Osteoblast (primary cell): ENCODE results near the gene MRPL45. TPM values are rescaled to one million over a fixed set of nuclear protein-coding genes. Genes with fewer than 3 reads are reported as not detected.

Experiments
- DNase-seq: peaks from one replicate; pipeline ENCODE4 v3.0.0; 2011; ENCODE audit warnings: low spot score, mixed read lengths; ENCODE audit not compliant: insufficient read length; ENCODE audit errors: missing footprints
- H2AFZ ChIP-seq: 2 replicates; pipeline ENCODE4 v1.6.0; 2011; ENCODE audit warnings: mild to moderate bottlenecking, low read length
- H3K27ac ChIP-seq: 2 replicates; pipeline ENCODE4 v1.5.1; 2011; ENCODE audit warnings: mild to moderate bottlenecking, low read depth, low read length, moderate library complexity
- H3K27me3 ChIP-seq: 2 replicates; pipeline ENCODE4 v1.6.0; 2012; ENCODE audit warnings: mild to moderate bottlenecking, control low read depth, inconsistent platforms, low read length, moderate library complexity; ENCODE audit not compliant: insufficient read depth
- H3K36me3 ChIP-seq: 2 replicates; pipeline ENCODE4 v1.5.1; 2011; ENCODE audit warnings: mild to moderate bottlenecking, low read length, control low read depth, moderate library complexity; ENCODE audit not compliant: insufficient read depth
- H3K4me1 ChIP-seq: 2 replicates; pipeline ENCODE4 v1.5.1; 2011; ENCODE audit warnings: mild to moderate bottlenecking, low read length, control low read depth, moderate library complexity; ENCODE audit not compliant: insufficient read depth
- H3K4me2 ChIP-seq: 2 replicates; pipeline ENCODE4 v1.6.0; 2011; ENCODE audit warnings: mild to moderate bottlenecking, low read length; ENCODE audit not compliant: insufficient read depth
- H3K4me3 ChIP-seq: fragments of 200-600 bp; sonication (generic); 3 replicates; pipeline ENCODE4 v1.5.1; 2012; ENCODE audit warnings: mild to moderate bottlenecking, low read length, inconsistent platforms; ENCODE audit not compliant: insufficient read depth
- H3K79me2 ChIP-seq: 2 replicates; pipeline ENCODE4 v1.6.0; 2012; ENCODE audit warnings: mild to moderate bottlenecking, low read length, control low read depth, inconsistent platforms; ENCODE audit not compliant: insufficient read depth
- H3K9me3 ChIP-seq: 2 replicates; pipeline ENCODE4 v1.5.1; 2011; ENCODE audit warnings: low read depth, low read length, control low read depth
- H4K20me1 ChIP-seq: 2 replicates; pipeline ENCODE4 v1.6.0; 2012; ENCODE audit warnings: mild to moderate bottlenecking, low read length, control low read depth; ENCODE audit not compliant: insufficient read depth
- total RNA-seq: library from RNA; depleted of rRNA; stranded (reverse); fragments of >200 nt; gene quantifications from 2 replicates; pipeline ENCODE4 v1.2.3, GENCODE V29; 2012
- TF ChIP-seq, protein P1 (sequence below): IDR thresholded peaks from 2 replicates; pipeline ENCODE4 v1.5.1; 2011; ENCODE audit warnings: mild to moderate bottlenecking, low read depth, low read length, moderate library complexity; ENCODE audit errors: extremely low read depth

Gene MRPL45
- total RNA-seq, 1 donor = 40.9 TPM

DNA sequence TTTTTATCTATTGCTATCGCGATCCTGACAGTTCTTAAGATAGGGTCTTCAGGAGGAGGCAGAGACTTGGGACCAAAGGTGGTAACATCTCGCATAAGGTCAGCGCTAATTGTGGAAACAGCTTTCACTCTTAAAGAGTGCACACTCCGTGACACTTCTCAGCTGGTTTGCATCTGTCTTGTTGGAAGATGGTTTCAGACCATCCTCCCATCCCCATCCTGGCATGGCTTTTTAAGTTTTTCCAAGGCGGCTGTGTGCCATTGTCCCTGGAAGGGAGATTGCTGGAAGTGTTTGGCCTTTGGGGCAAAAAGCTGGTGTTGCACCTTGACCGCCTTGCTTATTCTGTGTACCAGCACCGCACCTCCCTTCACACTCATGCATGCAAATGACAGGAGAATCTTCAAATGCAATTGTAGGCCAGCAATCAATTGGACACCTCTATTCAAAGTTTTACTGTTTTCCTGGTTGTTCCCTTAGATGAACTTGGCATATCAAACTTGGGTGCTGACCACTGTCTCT, 56.2 kb downstream of the MRPL45 start:
- Histone ChIP-seq H4K20me1 (peaks cover 28% of the 10 kb centered on the region), H3K79me2 (peaks cover 59% of the 10 kb centered on the region), H3K4me1 (peaks cover 20% of the 10 kb centered on the region), H3K27ac (peak overlapping the region; percentile 59), H3K4me2 (peak overlapping the region; percentile 82), H2AFZ (peak overlapping the region; percentile 0), H3K4me3 (peak overlapping the region; percentile 79), H3K36me3 (no peaks in the 10 kb centered on the region), H3K9me3 (no peaks in the 10 kb centered on the region), H3K27me3 (no peaks in the 10 kb centered on the region)
- no peak for DNase-seq
- TF ChIP-seq, protein P1, sequence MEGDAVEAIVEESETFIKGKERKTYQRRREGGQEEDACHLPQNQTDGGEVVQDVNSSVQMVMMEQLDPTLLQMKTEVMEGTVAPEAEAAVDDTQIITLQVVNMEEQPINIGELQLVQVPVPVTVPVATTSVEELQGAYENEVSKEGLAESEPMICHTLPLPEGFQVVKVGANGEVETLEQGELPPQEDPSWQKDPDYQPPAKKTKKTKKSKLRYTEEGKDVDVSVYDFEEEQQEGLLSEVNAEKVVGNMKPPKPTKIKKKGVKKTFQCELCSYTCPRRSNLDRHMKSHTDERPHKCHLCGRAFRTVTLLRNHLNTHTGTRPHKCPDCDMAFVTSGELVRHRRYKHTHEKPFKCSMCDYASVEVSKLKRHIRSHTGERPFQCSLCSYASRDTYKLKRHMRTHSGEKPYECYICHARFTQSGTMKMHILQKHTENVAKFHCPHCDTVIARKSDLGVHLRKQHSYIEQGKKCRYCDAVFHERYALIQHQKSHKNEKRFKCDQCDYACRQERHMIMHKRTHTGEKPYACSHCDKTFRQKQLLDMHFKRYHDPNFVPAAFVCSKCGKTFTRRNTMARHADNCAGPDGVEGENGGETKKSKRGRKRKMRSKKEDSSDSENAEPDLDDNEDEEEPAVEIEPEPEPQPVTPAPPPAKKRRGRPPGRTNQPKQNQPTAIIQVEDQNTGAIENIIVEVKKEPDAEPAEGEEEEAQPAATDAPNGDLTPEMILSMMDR = no peak

DNA sequence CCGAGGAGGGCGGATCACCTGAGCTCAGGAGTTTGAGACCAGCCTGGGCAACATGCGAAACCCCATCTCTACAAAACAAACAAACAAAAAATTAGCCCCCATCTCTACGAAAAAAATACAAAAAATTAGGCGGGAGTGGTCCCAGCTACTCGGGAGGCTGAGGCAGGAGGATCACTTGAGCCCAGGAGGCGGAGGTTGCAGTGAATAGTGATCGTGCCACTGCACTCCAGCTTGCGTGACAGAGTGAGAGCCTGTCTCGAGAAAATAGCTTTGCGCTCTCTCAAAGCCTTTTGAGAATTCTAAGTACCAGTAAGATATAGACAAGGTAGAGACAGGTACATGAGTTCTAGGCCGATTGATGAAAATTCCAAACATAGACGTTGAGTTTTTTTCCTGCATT, 56.7 kb downstream of the MRPL45 start:
- TF ChIP-seq, protein P1 = no peak
- peaks cover 20% of the 10 kb centered on the region for H3K4me1 ChIP-seq
- no peak for DNase-seq
- no peaks in the 10 kb centered on the region for H3K27me3 ChIP-seq
- H3K4me3 ChIP-seq = peak overlapping the region; percentile 79
- H4K20me1 ChIP-seq = peaks cover 29% of the 10 kb centered on the region
- no peaks in the 10 kb centered on the region for H3K36me3 ChIP-seq
- H3K79me2 ChIP-seq = peaks cover 64% of the 10 kb centered on the region
- no peaks in the 10 kb centered on the region for H3K9me3 ChIP-seq
- no peak overlapping the region for H3K27ac ChIP-seq
- H3K4me2 ChIP-seq = peak overlapping the region; percentile 82
- no peak overlapping the region for H2AFZ ChIP-seq

DNA sequence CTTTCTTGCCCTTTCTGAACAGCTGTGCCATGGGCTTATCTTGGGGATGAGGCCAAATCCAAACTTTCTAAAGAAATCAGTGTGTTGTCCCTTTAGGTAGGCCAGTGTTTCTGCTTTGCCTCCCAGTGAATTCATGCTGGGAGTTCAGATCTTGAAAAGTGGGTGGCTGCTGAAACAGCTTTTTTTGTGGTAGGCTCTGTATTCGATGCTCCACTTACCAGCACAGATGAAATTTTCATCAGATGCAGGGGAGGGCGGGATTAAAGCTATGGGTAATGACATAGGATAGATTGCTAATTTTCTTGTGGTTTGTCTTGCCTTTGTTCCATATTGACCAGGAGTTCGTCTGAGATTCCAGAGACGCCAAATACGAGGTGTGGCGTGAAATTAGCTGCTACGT, 57.5 kb downstream of the MRPL45 start:
- peaks cover 36% of the 10 kb centered on the region for H4K20me1 ChIP-seq

DNA sequence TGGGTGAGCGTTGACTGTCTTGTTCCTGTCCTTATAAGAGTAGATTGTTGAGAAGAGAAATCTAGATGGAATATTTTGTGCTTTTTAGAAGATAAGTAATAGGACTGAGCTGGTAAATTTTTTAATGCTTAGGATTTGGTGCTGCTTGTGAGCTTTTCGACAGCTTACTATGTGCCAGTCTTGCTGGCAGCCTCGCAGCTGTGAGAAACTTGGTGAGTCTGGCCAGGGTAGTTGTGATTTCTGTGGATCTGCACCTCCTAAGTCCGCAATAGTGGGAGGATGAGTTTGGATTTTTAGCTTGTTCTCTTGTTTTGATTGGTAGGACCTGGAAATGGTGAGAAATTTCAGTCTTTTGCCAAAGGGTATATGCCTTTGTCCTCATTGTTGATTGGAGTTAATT, 58.3 kb downstream of the MRPL45 start:
- Histone ChIP-seq H3K79me2 (peaks cover 70% of the 10 kb centered on the region), H3K4me3 (no peak overlapping the region), H3K27ac (no peak overlapping the region), H4K20me1 (peaks cover 37% of the 10 kb centered on the region), H3K4me1 (peaks cover 29% of the 10 kb centered on the region), H2AFZ (no peak overlapping the region), H3K9me3 (no peaks in the 10 kb centered on the region), H3K36me3 (no peaks in the 10 kb centered on the region), H3K4me2 (no peak overlapping the region), H3K27me3 (no peaks in the 10 kb centered on the region)
- TF ChIP-seq, protein P1 = no peak
- no peak for DNase-seq

More for the DNA sequence above, 57.5 kb downstream of the MRPL45 start:
- TF ChIP-seq, protein P1 = no peak
- H3K9me3 ChIP-seq = no peaks in the 10 kb centered on the region
- DNase-seq = no peak
- H2AFZ ChIP-seq = no peak overlapping the region
- H3K27me3 ChIP-seq = no peaks in the 10 kb centered on the region
- no peak overlapping the region for H3K4me3 ChIP-seq
- peaks cover 28% of the 10 kb centered on the region for H3K4me1 ChIP-seq
- H3K36me3 ChIP-seq = no peaks in the 10 kb centered on the region
- H3K4me2 ChIP-seq = peak overlapping the region; percentile 82
- no peak overlapping the region for H3K27ac ChIP-seq
- peaks cover 68% of the 10 kb centered on the region for H3K79me2 ChIP-seq
